Dermis microvascular lymphatic vessel endothelial cell (primary cell): ENCODE results near the gene PRAMEF17. TPM values are rescaled to one million over a fixed set of nuclear protein-coding genes. Genes with fewer than 3 reads are reported as not detected.

ENCODE experiments used
- total RNA-seq: library from RNA; depleted of rRNA; stranded (reverse); fragments of >200 nt; gene quantifications from 2 replicates; pipeline ENCODE4 v1.2.1, GENCODE V29; 2014

PRAMEF17 gene
- total RNA-seq, 1 donor from 2014 or later, result not detected

Other genes starting within 250 kb of the PRAMEF17 start
- not detected in 2 replicates for gene PRAMEF26, start 233.6 kb upstream of the PRAMEF17 start, total RNA-seq
- gene HNRNPCL4, start 224.0 kb upstream of the PRAMEF17 start, total RNA-seq, result not detected in 2 replicates
- gene PRAMEF9, start 217.8 kb upstream of the PRAMEF17 start, total RNA-seq, result not detected in 2 replicates
- not detected in 2 replicates for gene PRAMEF13, start 188.2 kb upstream of the PRAMEF17 start, total RNA-seq
- not detected in 2 replicates for gene PRAMEF18, start 163.5 kb upstream of the PRAMEF17 start, total RNA-seq
- not detected in 2 replicates for gene PRAMEF5, start 135.4 kb upstream of the PRAMEF17 start, total RNA-seq
- not detected in 2 replicates for gene PRAMEF8, start 104.5 kb upstream of the PRAMEF17 start, total RNA-seq
- not detected in 2 replicates for gene PRAMEF33, start 86.1 kb upstream of the PRAMEF17 start, total RNA-seq
- gene PRAMEF15, start 74.1 kb upstream of the PRAMEF17 start, total RNA-seq, result not detected in 2 replicates
- not detected in 2 replicates for gene PRAMEF14, start 42.5 kb upstream of the PRAMEF17 start, total RNA-seq
- gene PRAMEF19, start 17.7 kb upstream of the PRAMEF17 start, total RNA-seq, result not detected in 2 replicates
- gene PRAMEF20, start 20.8 kb downstream of the PRAMEF17 start, total RNA-seq, result not detected in 2 replicates
- under 0.01 and 0.13 TPM in 2 replicates for gene LRRC38, start 124.4 kb downstream of the PRAMEF17 start, total RNA-seq
- gene PDPN, start 194.2 kb downstream of the PRAMEF17 start, total RNA-seq, result 70.3 and 118 TPM in 2 replicates